Naive thymus-derived CD4-positive, alpha-beta T cell (primary cell): ENCODE data around the gene TMEM17. TPM values are rescaled to one million over a fixed set of nuclear protein-coding genes. Genes with fewer than 3 reads are reported as not detected.

ENCODE experiments used
- ATAC-seq: fragments of 150-1000 bp; cut with Tn5 transposase; 2 replicates; pipeline ENCODE4 v1.10.0; 2021; ENCODE audit warnings: mild to moderate bottlenecking, moderate library complexity
- CTCF ChIA-PET: fragments of 350-600 bp; sonication (Branson Sonifier 250); formaldehyde crosslinking; loops from one replicate; lab custom pipeline; 2021; ENCODE audit warnings: antibody characterized with exemption; lab: Charles Lee
- POLR2A ChIA-PET: fragments of 350-600 bp; sonication (Branson Sonifier 250); formaldehyde crosslinking; loops from one replicate; lab custom pipeline; 2021; ENCODE audit warnings: antibody characterized with exemption, inconsistent platforms; lab: Charles Lee
- DNase-seq, 9 donors: peaks; one replicate each; pipeline versions ENCODE4 v3.0.0 to v3.0.0-alpha.2; 2020 to 2022; ENCODE audit warnings: mixed read lengths in 1 of 9
- H3K27ac ChIP-seq: one replicate; pipeline ENCODE4 v1.7.0; 2013; ENCODE audit warnings: mild to moderate bottlenecking, low read depth, low read length, moderate library complexity
- H3K27me3 ChIP-seq, 2 donors: one replicate each; pipeline ENCODE4 v1.7.0; 2013; ENCODE audit warnings: low read length in 2 of 2, mild to moderate bottlenecking in 2 of 2, moderate library complexity in 2 of 2; ENCODE audit not compliant: control insufficient read depth in 2 of 2, insufficient read depth in 2 of 2
- H3K36me3 ChIP-seq, 3 experiments: 1 replicate in 2 of 3; 2 replicates in 1 of 3; pipeline ENCODE4 v1.7.0; 2013; ENCODE audit warnings: low read length in 3 of 3, mild to moderate bottlenecking in 3 of 3, moderate library complexity in 1 of 3; ENCODE audit not compliant: insufficient read depth in 3 of 3, control insufficient read depth in 2 of 3
- H3K4me1 ChIP-seq, 2 donors: one replicate each; pipeline ENCODE4 v1.7.0; 2013; ENCODE audit warnings: low read length in 2 of 2, mild to moderate bottlenecking in 2 of 2, moderate library complexity in 1 of 2; ENCODE audit not compliant: control insufficient read depth in 2 of 2, insufficient read depth in 2 of 2
- H3K4me3 ChIP-seq: 2 replicates; pipeline ENCODE4 v1.7.0; 2013; ENCODE audit warnings: mild to moderate bottlenecking, low read length
- H3K9me3 ChIP-seq, 3 experiments: 1 replicate in 2 of 3; 2 replicates in 1 of 3; pipeline ENCODE4 v1.7.0; 2013; ENCODE audit warnings: low read length in 3 of 3; ENCODE audit not compliant: control insufficient read depth in 2 of 3
- H3K27ac Mint-ChIP-seq, 9 donors: one replicate each; pipeline ENCODE4 v1.8.0; 2020 to 2022; ENCODE audit warnings: mixed read lengths in 9 of 9, mild to moderate bottlenecking in 8 of 9, moderate library complexity in 5 of 9, inconsistent platforms in 2 of 9
- H3K27me3 Mint-ChIP-seq, 5 donors: one replicate each; pipeline ENCODE4 v1.8.0; 2021 to 2022; ENCODE audit warnings: mixed read lengths in 5 of 5, mild to moderate bottlenecking in 1 of 5
- H3K36me3 Mint-ChIP-seq, 5 donors: one replicate each; pipeline ENCODE4 v1.8.0; 2020 to 2022; ENCODE audit warnings: mixed read lengths in 5 of 5, mild to moderate bottlenecking in 3 of 5, inconsistent platforms in 1 of 5
- H3K4me1 Mint-ChIP-seq, 7 donors: one replicate each; pipeline ENCODE4 v1.8.0; 2020 to 2022; ENCODE audit warnings: mixed read lengths in 7 of 7, mild to moderate bottlenecking in 3 of 7, inconsistent platforms in 1 of 7
- H3K4me3 Mint-ChIP-seq, 10 donors: one replicate each; pipeline ENCODE4 v1.8.0; 2020 to 2022; ENCODE audit warnings: mild to moderate bottlenecking in 10 of 10, mixed read lengths in 10 of 10, moderate library complexity in 6 of 10, inconsistent platforms in 2 of 10
- H3K9me3 Mint-ChIP-seq, 11 donors: one replicate each; pipeline ENCODE4 v1.8.0; 2020 to 2022; ENCODE audit warnings: mixed read lengths in 11 of 11, mild to moderate bottlenecking in 4 of 11, inconsistent platforms in 1 of 11, moderate library complexity in 1 of 11
- intact Hi-C, 2 donors: fragments of 100-400 bp; cut with micrococcal nuclease; formaldehyde crosslinking; loops; one replicate each; pipeline ENCODE4 v1.15.1; 2023
- polyA plus RNA-seq, 2 donors: library from polyadenylated mRNA; unstranded; fragments of 300-500 nt; fragmentation: Illumina TruSeq; gene quantifications; one replicate each; pipeline ENCODE4 v1.2.3, GENCODE V29; 2021
- total RNA-seq, 6 experiments: library from RNA in 5 of 6; stranded (reverse) in 5 of 6; gene quantifications; 1 replicate in 5 of 6; 2 replicates in 1 of 6; pipeline ENCODE4 v1.2.3 and lab custom pipeline; 2021 to 2026

TMEM17 gene, protein sequence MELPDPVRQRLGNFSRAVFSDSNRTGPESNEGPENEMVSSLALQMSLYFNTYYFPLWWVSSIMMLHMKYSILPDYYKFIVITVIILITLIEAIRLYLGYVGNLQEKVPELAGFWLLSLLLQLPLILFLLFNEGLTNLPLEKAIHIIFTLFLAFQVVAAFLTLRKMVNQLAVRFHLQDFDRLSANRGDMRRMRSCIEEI
- total RNA-seq: under 1 TPM in 1 of 5 experiments, not detected in 4; 0.15 TPM
- polyA plus RNA-seq: under 1 TPM in 1 of 2 donors, not detected in 1; 0.15 TPM
- not detected for total RNA-seq (lab: John Stamatoyannopoulos, UW)

DNA sequence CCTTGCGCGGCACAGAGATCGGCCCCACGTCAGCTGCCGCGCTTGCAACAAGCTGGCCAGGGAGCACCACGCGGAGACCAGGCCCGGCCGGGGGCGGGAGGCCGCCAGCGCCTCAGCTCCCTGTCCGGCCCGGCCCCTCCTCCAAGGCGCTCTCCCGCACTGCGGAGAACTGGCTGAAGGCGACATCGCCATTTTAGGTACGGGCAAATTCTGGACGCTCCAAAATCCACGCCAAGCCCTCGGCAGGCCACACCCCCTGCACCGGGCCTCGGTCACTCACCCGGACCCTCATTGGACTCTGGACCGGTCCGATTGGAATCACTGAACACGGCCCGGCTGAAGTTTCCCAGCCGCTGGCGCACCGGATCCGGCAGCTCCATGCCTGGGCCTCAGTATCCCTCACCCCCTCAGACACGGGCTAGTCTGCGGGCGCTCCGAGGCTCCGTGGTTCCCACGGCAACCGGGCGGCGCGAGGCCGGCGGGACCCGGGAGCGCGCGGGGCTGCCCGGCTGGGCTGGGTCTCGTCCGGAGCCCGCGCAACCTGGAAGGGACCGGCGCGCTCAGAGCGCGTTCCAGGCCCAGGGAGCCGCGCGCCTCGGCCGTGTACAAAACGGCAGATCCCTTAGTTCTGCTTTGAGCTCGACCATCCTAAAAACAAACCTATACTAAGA, at the start of gene TMEM17:
Gene TMEM17, minus strand, starts transcription at position 446 of the 671 bp plus-strand sequence. Its CDS starts 66 bp downstream, at position 380.
- Histone ChIP-seq H3K4me3 (peak within 1 kb of the TSS; percentile 44), H3K9me3 (no peaks in the 10 kb centered on the region), H3K27ac (no peak within 1 kb of the TSS), H3K4me1 (no peaks in the 10 kb centered on the region), H3K36me3 (no peaks in the 10 kb centered on the region), H3K27me3 (no peaks in the 10 kb centered on the region)
- Mint-ChIP-seq H3K4me1 (peaks cover 6 to 12% (median 10%) of the 10 kb centered on the region in 7 donors), H3K27ac (no peak within 1 kb of the TSS), H3K36me3 (no peaks in the 10 kb centered on the region), H3K27me3 (peaks cover 23 to 40% (median 29%) of the 10 kb centered on the region in 5 donors), H3K9me3 (no peaks in the 10 kb centered on the region), H3K4me3 (peak within 1 kb of the TSS; percentile 61 to 83 (median 74))
- ChIA-PET POLR2A (no interaction called here), CTCF (interaction anchor here (0.6 kb wide), 1 partner anchor 500 kb away, joined by 3 read pairs; no protein-coding TSS in a partner anchor)
- peak in 3 of 9 donors; percentile 1 to 47 (median 17) for DNase-seq
- intact Hi-C loops: loop anchor here in 1 of 2 donors (1.0 kb wide), 1 partner anchor 199 kb away; the partner anchor contains the start of gene EHBP1
- ATAC-seq: peak; percentile 77

- ChIA-PET POLR2A (no interaction called here), CTCF (no interaction called here)
- no peak overlapping the region for H3K27ac Mint-ChIP-seq
- no peaks in the 10 kb centered on the region for H3K4me1 Mint-ChIP-seq
- intact Hi-C loops: no loop called here
- ATAC-seq (no peak), DNase-seq (no peak)
- no peak overlapping the region for H3K4me3 Mint-ChIP-seq
- no peaks in the 10 kb centered on the region for H3K36me3 ChIP-seq
- H3K36me3 Mint-ChIP-seq: peaks cover 0 to 6% (median 0%) of the 10 kb centered on the region in 5 donors
- H3K4me3 ChIP-seq: no peak overlapping the region
- peaks cover 0 to 8% (median 0%) of the 10 kb centered on the region in 11 donors for H3K9me3 Mint-ChIP-seq
- no peak overlapping the region for H3K27ac ChIP-seq
- no peaks in the 10 kb centered on the region for H3K9me3 ChIP-seq
- H3K27me3 ChIP-seq: no peaks in the 10 kb centered on the region
- H3K27me3 Mint-ChIP-seq: peaks cover 16 to 39% (median 27%) of the 10 kb centered on the region in 5 donors
- H3K4me1 ChIP-seq: no peaks in the 10 kb centered on the region
Measured at GRCh38 chr2:62554440-62554839, 48.4 kb upstream of the TMEM17 start.

GRCh38 chr2:62550461-62550860, 44.5 kb upstream of the TMEM17 start:
- DNase-seq (no peak), ATAC-seq (no peak)
- intact Hi-C loops: no loop called here
- Histone ChIP-seq H3K27me3 (no peaks in the 10 kb centered on the region), H3K4me3 (no peak overlapping the region), H3K9me3 (no peaks in the 10 kb centered on the region), H3K36me3 (no peaks in the 10 kb centered on the region), H3K27ac (no peak overlapping the region), H3K4me1 (no peaks in the 10 kb centered on the region)
- H3K27ac Mint-ChIP-seq: no peak overlapping the region
- H3K27me3 Mint-ChIP-seq: peaks cover 11 to 24% (median 22%) of the 10 kb centered on the region in 5 donors
- H3K4me3 Mint-ChIP-seq: no peak overlapping the region
- ChIA-PET CTCF (no interaction called here), POLR2A (no interaction called here)
- no peaks in the 10 kb centered on the region for H3K4me1 Mint-ChIP-seq
- no peaks in the 10 kb centered on the region for H3K9me3 Mint-ChIP-seq
- H3K36me3 Mint-ChIP-seq: no peaks in the 10 kb centered on the region

GRCh38 chr2:62547854-62548253, 41.9 kb upstream of the TMEM17 start:
- no peaks in the 10 kb centered on the region for H3K9me3 ChIP-seq
- no peaks in the 10 kb centered on the region for H3K9me3 Mint-ChIP-seq
- H3K4me1 ChIP-seq: no peaks in the 10 kb centered on the region
- no peaks in the 10 kb centered on the region for H3K36me3 Mint-ChIP-seq
- DNase-seq (no peak), ATAC-seq (no peak)
- H3K36me3 ChIP-seq: no peaks in the 10 kb centered on the region
- POLR2A ChIA-PET: interaction anchor here (0.7 kb wide), 1 partner anchor 37 kb away, joined by 4 read pairs; no protein-coding TSS in a partner anchor
- no peak overlapping the region for H3K4me3 ChIP-seq
- H3K27ac ChIP-seq: no peak overlapping the region
- CTCF ChIA-PET: no interaction called here
- H3K27ac Mint-ChIP-seq: no peak overlapping the region
- peaks cover 2 to 9% (median 7%) of the 10 kb centered on the region in 5 donors for H3K27me3 Mint-ChIP-seq
- H3K27me3 ChIP-seq: no peaks in the 10 kb centered on the region
- intact Hi-C loops: no loop called here
- H3K4me3 Mint-ChIP-seq: no peak overlapping the region
- H3K4me1 Mint-ChIP-seq: no peaks in the 10 kb centered on the region

- POLR2A ChIA-PET: no interaction called here
- H3K36me3 Mint-ChIP-seq: no peaks in the 10 kb centered on the region
- no peak overlapping the region for H3K27ac Mint-ChIP-seq
Measured at GRCh38 chr2:62545261-62545660, 39.3 kb upstream of the TMEM17 start.

DNA sequence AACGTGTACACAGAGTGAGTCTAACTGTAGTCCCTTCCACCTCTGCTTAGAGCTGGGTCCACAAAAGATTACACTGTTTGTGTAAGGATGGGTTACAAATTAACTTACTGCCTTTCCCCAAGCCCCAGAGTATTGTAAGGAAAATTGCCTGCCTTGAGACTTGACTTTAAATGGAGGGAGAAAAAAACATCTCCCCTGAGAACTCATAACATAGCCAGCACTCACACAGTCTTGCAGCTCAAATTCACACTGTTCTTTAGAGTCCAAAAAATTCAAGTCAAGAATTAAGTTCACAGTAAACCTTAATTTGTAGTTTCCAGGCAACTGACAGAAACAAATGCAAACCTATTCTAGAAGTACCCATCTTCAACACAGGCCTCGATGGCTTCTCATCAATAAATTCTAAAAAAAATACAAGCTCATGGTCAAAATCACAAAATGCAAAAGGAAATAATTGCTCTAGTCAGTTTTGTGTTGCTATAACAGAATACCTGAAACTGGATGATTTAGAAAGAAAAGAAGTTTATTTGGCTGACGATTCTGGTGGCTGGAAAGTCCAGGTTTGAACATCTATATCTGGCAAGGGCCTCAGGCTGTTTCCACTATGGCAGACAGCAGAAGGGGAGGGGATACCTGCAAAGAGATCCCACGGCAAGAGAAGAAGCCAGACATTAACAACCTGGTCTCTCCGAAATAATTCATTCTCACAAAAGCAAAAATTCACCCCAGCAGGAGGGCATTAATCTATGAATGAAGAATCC, 34.6 kb upstream of the TMEM17 start:
- no peak for DNase-seq

More at GRCh38 chr2:62545261-62545660, 39.3 kb upstream of the TMEM17 start:
- ATAC-seq: no peak
- Mint-ChIP-seq H3K27me3 (peaks cover 0 to 4% (median 0%) of the 10 kb centered on the region in 5 donors), H3K4me3 (peak overlapping the region in 1 of 10 donors; percentile 12), H3K9me3 (no peaks in the 10 kb centered on the region), H3K4me1 (no peaks in the 10 kb centered on the region)
- Histone ChIP-seq H3K27me3 (no peaks in the 10 kb centered on the region), H3K4me1 (no peaks in the 10 kb centered on the region), H3K36me3 (no peaks in the 10 kb centered on the region), H3K9me3 (no peaks in the 10 kb centered on the region), H3K4me3 (no peak overlapping the region), H3K27ac (no peak overlapping the region)
- CTCF ChIA-PET: no interaction called here
- DNase-seq: no peak
- intact Hi-C loops: no loop called here

More for the DNA sequence above, 34.6 kb upstream of the TMEM17 start:
- Histone ChIP-seq H3K27me3 (no peaks in the 10 kb centered on the region), H3K4me3 (no peak overlapping the region), H3K9me3 (no peaks in the 10 kb centered on the region), H3K36me3 (no peaks in the 10 kb centered on the region), H3K27ac (no peak overlapping the region), H3K4me1 (no peaks in the 10 kb centered on the region)
- Mint-ChIP-seq H3K27me3 (peaks cover 0 to 31% (median 22%) of the 10 kb centered on the region in 5 donors), H3K9me3 (peaks cover 0 to 8% (median 3%) of the 10 kb centered on the region in 11 donors), H3K4me1 (peaks cover 0 to 2% (median 0%) of the 10 kb centered on the region in 7 donors), H3K4me3 (no peak overlapping the region), H3K27ac (no peak overlapping the region), H3K36me3 (peaks cover 0 to 4% (median 0%) of the 10 kb centered on the region in 5 donors)
- POLR2A ChIA-PET: no interaction called here
- ATAC-seq: no peak
- CTCF ChIA-PET: no interaction called here
- intact Hi-C loops: no loop called here
